Loucy (cell line): ENCODE measurements around the gene SPNS1.
A peak's percentile ranks its signal among the peaks of the same experiment; 100 is the strongest.

Experiments used
- H2AFZ ChIP-seq: fragments of 200-600 bp; sonication (generic); 2 replicates; pipeline ENCODE4 v1.6.0; 2016; ENCODE audit warnings: antibody characterized with exemption, mild to moderate bottlenecking, low read length, moderate library complexity
- H3F3A ChIP-seq: fragments of 200-600 bp; 2 replicates; pipeline ENCODE4 v1.6.0; 2016; ENCODE audit warnings: antibody characterized with exemption, low read depth, mild to moderate bottlenecking
- H3K27me3 ChIP-seq: fragments of 200-600 bp; sonication (generic); 2 replicates; pipeline ENCODE4 v1.6.1; 2014; ENCODE audit warnings: low read length, mild to moderate bottlenecking; ENCODE audit not compliant: insufficient read depth, poor library complexity, severe bottlenecking
- H3K36me3 ChIP-seq: fragments of 200-600 bp; sonication (generic); 2 replicates; pipeline ENCODE4 v1.6.1; 2016; ENCODE audit warnings: low read length; ENCODE audit not compliant: insufficient read depth
- H3K4me1 ChIP-seq: fragments of 200-600 bp; sonication (generic); 2 replicates; pipeline ENCODE4 v1.5.1; 2014; ENCODE audit warnings: low read length, mild to moderate bottlenecking; ENCODE audit not compliant: insufficient read depth, poor library complexity, severe bottlenecking
- H3K4me2 ChIP-seq: fragments of 200-600 bp; sonication (generic); 2 replicates; pipeline ENCODE4 v1.6.0; 2014; ENCODE audit warnings: antibody characterized with exemption, low read length, low read depth, mild to moderate bottlenecking; ENCODE audit not compliant: poor library complexity, severe bottlenecking
- H3K4me3 ChIP-seq: fragments of 200-600 bp; sonication (generic); 2 replicates; pipeline ENCODE4 v1.5.1; 2014; ENCODE audit warnings: low read length, mild to moderate bottlenecking, mixed read lengths; ENCODE audit not compliant: poor library complexity, severe bottlenecking
- H3K79me2 ChIP-seq: fragments of 200-600 bp; sonication (generic); 2 replicates; pipeline ENCODE4 v1.6.1; 2014; ENCODE audit warnings: low read length; ENCODE audit not compliant: insufficient read depth
- H3K9ac ChIP-seq: fragments of 200-600 bp; sonication (generic); 2 replicates; pipeline ENCODE4 v1.6.0; 2014; ENCODE audit warnings: mild to moderate bottlenecking, low read depth, low read length, moderate library complexity; ENCODE audit not compliant: poor library complexity, severe bottlenecking
- H3K9me2 ChIP-seq: fragments of 200-600 bp; sonication (generic); replicated peaks from 2 replicates; pipeline ENCODE4 v1.6.1; 2016; ENCODE audit warnings: low read depth, low read length, mixed read lengths
- H3K9me3 ChIP-seq: fragments of 200-600 bp; sonication (generic); 2 replicates; pipeline ENCODE4 v1.6.1; 2014; ENCODE audit warnings: mild to moderate bottlenecking, antibody characterized with exemption, low read length, low read depth; ENCODE audit not compliant: insufficient read depth
- H4K20me1 ChIP-seq: fragments of 200-600 bp; sonication (generic); 2 replicates; pipeline ENCODE4 v1.6.0; 2014; ENCODE audit warnings: antibody characterized with exemption, low read length, mild to moderate bottlenecking; ENCODE audit not compliant: insufficient read depth, poor library complexity, severe bottlenecking
- CTCF ChIP-seq: fragments of 200-600 bp; sonication (generic); conservative IDR thresholded peaks from 2 replicates; pipeline ENCODE4 v1.5.1; 2014; ENCODE audit warnings: mild to moderate bottlenecking, antibody characterized with exemption, low read length
- EZH2phosphoT487 ChIP-seq: fragments of 200-600 bp; IDR thresholded peaks from 2 replicates; pipeline ENCODE4 v1.6.1; 2018; ENCODE audit warnings: antibody characterized with exemption, mild to moderate bottlenecking, moderate library complexity, borderline replicate concordance

SPNS1 gene

GRCh38 chr16:28927815-28928214 is 46.8 kb upstream of the SPNS1 start:
- Histone ChIP-seq H3K9ac (no peak overlapping the region), H3K4me2 (no peak overlapping the region), H3K36me3 (no peaks in the 10 kb centered on the region), H3F3A (peaks cover 15% of the 10 kb centered on the region; the same call in 1 of the 2 replicates), H4K20me1 (peaks cover 9% of the 10 kb centered on the region), H3K4me3 (no peak overlapping the region), H3K79me2 (peaks cover 7% of the 10 kb centered on the region; the same call in 1 of the 2 replicates), H2AFZ (peak overlapping the region; percentile 50; the same call in 1 of the 2 replicates), H3K4me1 (peaks cover 44% of the 10 kb centered on the region), H3K9me2 (no peaks in the 10 kb centered on the region), H3K27me3 (no peaks in the 10 kb centered on the region), H3K9me3 (no peaks in the 10 kb centered on the region)
- no peak for TF ChIP-seq EZH2phosphoT487
- no peak for TF ChIP-seq CTCF

- Histone ChIP-seq H2AFZ (peak overlapping the region; percentile 26; the same call in 1 of the 2 replicates), H3F3A (peaks cover 13% of the 10 kb centered on the region; the same call in 1 of the 2 replicates), H4K20me1 (no peaks in the 10 kb centered on the region), H3K79me2 (no peaks in the 10 kb centered on the region), H3K9me2 (no peaks in the 10 kb centered on the region), H3K9ac (peak overlapping the region; percentile 70), H3K27me3 (no peaks in the 10 kb centered on the region), H3K9me3 (no peaks in the 10 kb centered on the region), H3K4me1 (peaks cover 33% of the 10 kb centered on the region), H3K4me2 (peak overlapping the region; percentile 66), H3K36me3 (no peaks in the 10 kb centered on the region), H3K4me3 (peak overlapping the region; percentile 26)
- no peak for TF ChIP-seq EZH2phosphoT487
- TF ChIP-seq CTCF = no peak
Observed at GRCh38 chr16:28930203-28930602, 44.4 kb upstream of the SPNS1 start.

GRCh38 chr16:28930652-28931051 is 43.9 kb upstream of the SPNS1 start:
- Histone ChIP-seq H3K4me1 (peaks cover 33% of the 10 kb centered on the region), H3K4me3 (peak overlapping the region; percentile 26), H2AFZ (peak overlapping the region; percentile 26), H4K20me1 (no peaks in the 10 kb centered on the region), H3K79me2 (no peaks in the 10 kb centered on the region), H3K9ac (peak overlapping the region; percentile 70), H3K36me3 (no peaks in the 10 kb centered on the region), H3K27me3 (no peaks in the 10 kb centered on the region), H3K9me2 (no peaks in the 10 kb centered on the region), H3K4me2 (peak overlapping the region; percentile 66), H3F3A (peaks cover 12% of the 10 kb centered on the region; the same call in 1 of the 2 replicates), H3K9me3 (no peaks in the 10 kb centered on the region)
- TF ChIP-seq EZH2phosphoT487 (no peak), CTCF (no peak)
